ENCODE measurements around the gene ARMC3.

DNA sequence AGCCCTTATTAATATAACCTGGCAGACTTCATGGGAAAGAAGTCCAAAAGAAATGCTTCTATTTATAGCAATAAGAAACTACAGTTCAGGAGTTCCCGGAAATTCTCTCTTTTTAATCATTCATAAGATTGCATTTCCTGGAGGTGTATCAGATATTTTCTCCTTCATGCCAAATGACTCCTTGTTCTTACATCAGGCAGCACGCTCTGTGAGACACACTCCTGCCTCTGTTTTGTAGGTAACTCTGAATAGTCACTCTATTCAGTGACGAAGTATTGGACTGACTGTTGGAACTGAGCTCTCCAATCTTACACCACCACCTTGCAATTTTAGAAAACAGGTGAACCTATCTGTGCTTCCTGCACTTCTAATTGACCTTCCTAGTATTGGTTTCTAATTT is 88.8 kb downstream of the ARMC3 start:
- TF ChIP-seq POLR2A (conservative IDR thresholded peaks at IDR 0.05), result no peak
- TF ChIP-seq, protein P1, sequence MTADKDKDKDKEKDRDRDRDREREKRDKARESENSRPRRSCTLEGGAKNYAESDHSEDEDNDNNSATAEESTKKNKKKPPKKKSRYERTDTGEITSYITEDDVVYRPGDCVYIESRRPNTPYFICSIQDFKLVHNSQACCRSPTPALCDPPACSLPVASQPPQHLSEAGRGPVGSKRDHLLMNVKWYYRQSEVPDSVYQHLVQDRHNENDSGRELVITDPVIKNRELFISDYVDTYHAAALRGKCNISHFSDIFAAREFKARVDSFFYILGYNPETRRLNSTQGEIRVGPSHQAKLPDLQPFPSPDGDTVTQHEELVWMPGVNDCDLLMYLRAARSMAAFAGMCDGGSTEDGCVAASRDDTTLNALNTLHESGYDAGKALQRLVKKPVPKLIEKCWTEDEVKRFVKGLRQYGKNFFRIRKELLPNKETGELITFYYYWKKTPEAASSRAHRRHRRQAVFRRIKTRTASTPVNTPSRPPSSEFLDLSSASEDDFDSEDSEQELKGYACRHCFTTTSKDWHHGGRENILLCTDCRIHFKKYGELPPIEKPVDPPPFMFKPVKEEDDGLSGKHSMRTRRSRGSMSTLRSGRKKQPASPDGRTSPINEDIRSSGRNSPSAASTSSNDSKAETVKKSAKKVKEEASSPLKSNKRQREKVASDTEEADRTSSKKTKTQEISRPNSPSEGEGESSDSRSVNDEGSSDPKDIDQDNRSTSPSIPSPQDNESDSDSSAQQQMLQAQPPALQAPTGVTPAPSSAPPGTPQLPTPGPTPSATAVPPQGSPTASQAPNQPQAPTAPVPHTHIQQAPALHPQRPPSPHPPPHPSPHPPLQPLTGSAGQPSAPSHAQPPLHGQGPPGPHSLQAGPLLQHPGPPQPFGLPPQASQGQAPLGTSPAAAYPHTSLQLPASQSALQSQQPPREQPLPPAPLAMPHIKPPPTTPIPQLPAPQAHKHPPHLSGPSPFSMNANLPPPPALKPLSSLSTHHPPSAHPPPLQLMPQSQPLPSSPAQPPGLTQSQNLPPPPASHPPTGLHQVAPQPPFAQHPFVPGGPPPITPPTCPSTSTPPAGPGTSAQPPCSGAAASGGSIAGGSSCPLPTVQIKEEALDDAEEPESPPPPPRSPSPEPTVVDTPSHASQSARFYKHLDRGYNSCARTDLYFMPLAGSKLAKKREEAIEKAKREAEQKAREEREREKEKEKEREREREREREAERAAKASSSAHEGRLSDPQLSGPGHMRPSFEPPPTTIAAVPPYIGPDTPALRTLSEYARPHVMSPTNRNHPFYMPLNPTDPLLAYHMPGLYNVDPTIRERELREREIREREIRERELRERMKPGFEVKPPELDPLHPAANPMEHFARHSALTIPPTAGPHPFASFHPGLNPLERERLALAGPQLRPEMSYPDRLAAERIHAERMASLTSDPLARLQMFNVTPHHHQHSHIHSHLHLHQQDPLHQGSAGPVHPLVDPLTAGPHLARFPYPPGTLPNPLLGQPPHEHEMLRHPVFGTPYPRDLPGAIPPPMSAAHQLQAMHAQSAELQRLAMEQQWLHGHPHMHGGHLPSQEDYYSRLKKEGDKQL (CRISPR knock-in tag; IDR thresholded peaks at IDR 0.05; ENCODE audit: borderline replicate concordance), result no peak

All from K562 (cell line).